Stimulated activated CD4-positive, alpha-beta T cell treated with anti-CD3 and anti-CD28 coated beads, Interleukin-12 subunit alpha, Interleukin-12 subunit beta, amount 100 ng/mL, for 4 hours (primary cell): ENCODE results near the gene TPM2.
"Not testable (repeated sequence)": the region's sequence is repeated elsewhere in the genome, so short reads cannot be mapped to it uniquely, and the experiment has no call there.

Experiments
- DNase-seq: peaks from one replicate; pipeline ENCODE4 v3.0.0-alpha.2; 2020

The TPM2 gene

GRCh38 chr9:35651956-35652828 is 37.5 kb downstream of the TPM2 start:
- DNase-seq, result no peak

DNA sequence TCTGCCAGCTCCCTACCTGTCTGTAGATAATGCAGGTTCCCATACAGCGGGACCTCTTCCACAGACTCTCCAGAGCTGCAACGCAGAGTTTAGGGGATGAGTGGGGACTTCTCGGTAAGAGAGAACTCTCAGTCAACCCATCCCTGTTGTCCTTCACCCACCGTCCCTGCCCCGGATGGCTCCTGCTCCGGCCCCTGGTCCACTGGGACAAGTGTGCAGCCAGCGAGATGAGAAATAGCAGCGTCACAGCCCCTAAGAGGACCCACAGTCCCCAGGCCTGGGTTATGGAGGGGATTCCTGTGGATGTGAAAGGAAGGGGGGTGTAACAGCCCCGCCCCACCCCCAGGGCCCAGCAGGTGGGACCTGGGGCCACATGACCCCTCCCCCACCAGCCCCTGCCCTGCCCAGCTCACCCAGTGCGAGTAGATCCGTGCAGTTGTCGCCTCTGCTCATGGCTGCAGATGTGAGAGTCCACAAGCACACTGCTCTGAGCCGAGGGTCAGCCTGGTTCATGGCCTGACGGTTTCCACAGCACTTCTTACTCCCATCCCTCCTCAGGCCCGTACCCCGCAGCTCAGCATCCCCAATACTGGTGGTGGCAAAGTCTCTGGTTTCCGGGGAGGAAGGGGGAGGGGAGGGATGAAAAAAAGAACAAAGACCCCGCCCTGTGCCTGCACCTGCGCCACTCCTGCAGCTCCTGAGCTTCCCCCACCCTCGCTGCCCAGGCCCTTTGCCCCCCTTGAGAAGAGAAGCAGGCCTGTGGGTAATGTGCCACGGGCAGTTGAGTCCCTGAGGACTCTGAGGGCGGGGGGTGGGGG is 39.2 kb downstream of the TPM2 start, which contains the start of gene SIT1:
Gene SIT1, minus strand, starts transcription at position 591 of the 818 bp plus-strand sequence. Its CDS starts 78 bp downstream, at position 513.
- no peak for DNase-seq

GRCh38 chr9:35649431-35650340 is 40.0 kb downstream of the TPM2 start:
- DNase-seq, result peak; percentile 43

GRCh38 chr9:35646533-35647265 is 43.0 kb downstream of the TPM2 start:
- DNase-seq, result peak; percentile 91

DNA sequence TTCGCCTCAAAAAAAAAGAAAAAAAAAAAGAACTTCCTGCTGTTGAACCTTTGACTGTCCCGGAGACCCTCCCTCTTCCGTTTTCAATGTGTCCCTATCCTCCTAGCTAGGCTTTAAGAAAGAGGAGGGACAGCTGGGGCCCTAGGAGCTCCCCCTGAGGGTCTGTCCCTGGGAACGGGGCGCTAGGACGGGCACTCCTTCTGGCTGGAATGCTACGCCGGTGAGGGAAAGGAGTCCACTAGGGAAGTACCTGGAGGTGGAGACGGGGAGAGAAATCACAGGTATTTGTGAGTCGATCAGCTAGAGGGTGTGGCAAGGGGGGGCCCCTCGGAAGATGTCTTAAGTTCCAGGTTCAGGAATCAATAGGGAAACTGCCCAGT is 43.6 kb downstream of the TPM2 start:
- no peak for DNase-seq

GRCh38 chr9:35645736-35646135 is 44.0 kb downstream of the TPM2 start:
- not testable (repeated sequence) for DNase-seq

DNA sequence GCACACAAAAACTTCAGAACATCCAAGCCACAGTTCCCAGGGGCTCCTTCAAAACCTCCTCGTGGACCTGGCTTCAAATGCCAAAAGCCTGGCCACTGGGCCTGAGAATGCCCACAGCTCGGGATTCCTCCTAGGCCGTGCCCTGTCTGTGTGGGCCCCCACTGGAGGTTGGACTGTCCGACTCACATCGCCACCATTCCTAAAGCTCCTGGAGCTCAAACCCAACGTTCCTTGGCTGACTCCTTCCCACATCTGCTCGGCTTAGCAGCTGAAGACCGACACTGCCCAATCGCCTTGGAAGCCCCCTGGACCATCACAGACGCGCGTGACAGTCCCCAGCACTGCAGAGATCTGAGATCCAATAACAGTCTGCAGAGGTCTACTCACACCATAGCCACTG is 46.7 kb downstream of the TPM2 start:
- no peak for DNase-seq

DNA sequence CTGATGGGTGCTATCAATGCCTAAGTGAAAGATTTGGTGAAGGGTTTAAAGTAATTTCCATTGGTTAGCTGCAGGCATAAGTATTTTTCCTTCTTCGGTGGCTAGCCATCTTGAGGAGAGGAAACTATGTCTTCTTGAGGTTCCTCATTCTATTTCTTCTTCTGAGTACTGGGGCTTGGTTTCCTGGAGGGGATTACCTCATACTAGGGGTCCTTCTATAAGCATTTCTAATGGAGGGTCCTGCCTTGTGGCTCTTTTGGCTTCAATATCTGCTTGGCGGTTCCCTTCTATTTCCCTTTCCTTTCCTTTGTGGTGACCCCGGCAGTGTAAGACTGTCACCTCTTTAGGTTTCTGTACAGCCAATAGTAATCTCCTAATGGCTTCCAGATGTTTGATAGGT is 48.2 kb downstream of the TPM2 start:
- DNase-seq, result not testable (repeated sequence)

DNA sequence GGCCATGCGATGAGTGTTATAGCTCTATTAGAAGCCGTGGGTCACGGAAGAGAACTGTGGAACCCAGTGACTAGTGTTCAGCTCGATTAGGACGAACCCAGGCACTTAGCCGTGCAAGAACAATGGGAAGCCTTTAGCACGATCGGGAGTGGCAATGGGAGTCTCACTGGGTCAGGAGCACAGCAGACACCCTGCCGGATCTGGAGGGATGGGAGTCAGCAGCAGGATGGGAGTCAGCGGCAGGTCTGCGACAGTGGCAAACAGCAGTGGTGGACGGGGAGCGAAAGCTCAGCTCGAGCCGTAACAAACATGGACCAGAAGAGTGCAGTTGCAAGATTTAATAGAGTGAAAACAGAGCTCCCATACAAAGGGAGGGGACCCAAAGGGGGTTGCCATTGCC is 49.3 kb downstream of the TPM2 start:
- not testable (repeated sequence) for DNase-seq

DNA sequence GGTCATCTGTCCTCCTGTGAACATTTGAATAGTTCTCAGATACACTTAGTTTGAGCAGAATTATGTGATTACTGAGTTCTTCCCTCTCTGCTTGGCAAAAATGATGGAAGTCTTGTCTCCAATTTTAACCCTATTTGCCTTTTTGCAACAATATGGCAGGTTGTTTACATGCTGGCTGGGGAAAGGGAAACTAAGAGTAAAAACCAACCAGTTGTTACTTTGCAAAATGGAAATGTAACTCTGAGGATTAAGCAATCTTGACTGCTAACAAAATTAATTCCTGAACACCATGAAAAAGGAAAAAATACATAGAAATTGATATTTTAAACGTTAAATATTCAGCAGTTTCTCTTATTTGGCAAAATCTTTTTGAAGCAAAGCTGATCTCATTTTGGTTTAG is 50.1 kb downstream of the TPM2 start:
- DNase-seq, result no peak

- not testable (repeated sequence) for DNase-seq
Observed at GRCh38 chr9:35639225-35639624, 50.5 kb downstream of the TPM2 start.

GRCh38 chr9:35638751-35639150 is 51.0 kb downstream of the TPM2 start:
- DNase-seq, result not testable (repeated sequence)

DNA sequence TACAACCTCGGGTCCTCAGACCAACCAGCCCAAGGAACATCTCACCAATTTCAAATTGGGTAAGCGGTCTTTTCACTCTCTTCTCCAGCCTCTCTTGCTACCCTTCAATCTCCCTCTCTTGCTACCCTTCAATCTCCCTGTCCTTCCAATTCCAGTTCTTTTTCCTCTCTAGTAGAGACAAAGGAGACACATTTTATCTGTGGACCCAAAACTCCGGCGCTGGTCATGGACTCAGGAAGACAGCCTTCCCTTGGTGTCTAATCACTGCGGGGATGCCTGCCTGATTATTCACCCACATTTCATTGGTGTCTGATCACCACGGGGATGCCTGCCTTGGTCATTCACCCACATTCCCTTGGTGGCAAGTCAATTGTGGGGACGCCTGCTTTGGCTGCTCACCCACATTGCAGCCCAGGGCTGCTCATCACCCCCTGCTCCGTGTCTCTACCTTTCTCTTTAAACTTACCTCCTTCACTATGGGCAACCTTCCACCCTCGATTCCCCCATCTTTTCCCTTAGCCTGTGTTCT is 52.2 kb downstream of the TPM2 start:
- DNase-seq, result not testable (repeated sequence)

GRCh38 chr9:35636877-35637246 is 52.9 kb downstream of the TPM2 start:
- not testable (repeated sequence) for DNase-seq

GRCh38 chr9:35636135-35636876 is 53.4 kb downstream of the TPM2 start:
- no peak for DNase-seq

DNA sequence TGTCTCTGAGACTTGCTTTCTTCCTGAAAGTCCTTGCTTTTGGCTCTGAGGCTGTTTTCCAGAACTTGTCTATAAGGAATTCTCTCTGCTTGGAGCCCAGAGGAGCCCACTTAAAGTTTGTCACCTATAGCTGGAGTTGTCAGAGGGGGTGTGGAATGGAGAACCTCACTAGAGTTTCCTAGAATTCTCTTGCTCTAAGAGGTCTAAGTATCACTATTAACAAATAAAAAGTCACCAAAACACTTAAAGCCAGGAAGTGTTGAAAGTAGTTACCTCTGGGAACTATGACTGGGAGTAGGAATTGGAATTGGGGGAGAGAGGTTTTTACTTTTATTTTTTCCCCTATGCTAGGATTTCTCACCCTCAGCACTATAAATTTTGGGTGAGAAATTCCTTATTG is 54.0 kb downstream of the TPM2 start:
- DNase-seq, result no peak
